Measurements from ENCODE around the gene CDH20.

GRCh38 chr18:61290616-61291015 is 42.6 kb upstream of the CDH20 start:
- TF ChIP-seq POLR2A (IDR thresholded peaks at IDR 0.05), result no peak
- TF ChIP-seq CTCF (IDR thresholded peaks at IDR 0.05), result no peak

Data from uterus (tissue), 2 donors.